K562 (cell line): ENCODE measurements around the gene HAP1. TPM values are rescaled to one million over a fixed set of nuclear protein-coding genes. Genes with fewer than 3 reads are reported as not detected.

Source experiments
- ATAC-seq: fragments of 200-7000 bp; cut with Tn5 transposase; 3 replicates; pipeline ENCODE4 v1.9.1; 2020; ENCODE audit warnings: moderate library complexity
- BruUV-seq: library from RNA; stranded (reverse); fragments of 400-500 nt; replicated peaks from 2 replicates; lab custom pipeline; 2021; lab: Mats Ljungman, UMichigan
- CTCF ChIA-PET: fragments of 300-600 bp; formaldehyde crosslinking; extraction: SDS; loops from one replicate; lab custom pipeline; 2021; ENCODE audit warnings: low intra/inter-chr PET ratio; lab: Yijun Ruan, JAX
- POLR2A ChIA-PET: fragments of 300-600, 350-650 bp; sonication (Branson Sonifier 250); formaldehyde crosslinking; extraction: SDS; loops from one replicate; lab custom pipeline; 2021; ENCODE audit warnings: antibody characterized with exemption, inconsistent platforms; lab: Yijun Ruan, JAX
- DNase-seq, 4 experiments: peaks; one replicate each; pipeline versions ENCODE4 v3.0.0 to v3.0.0-alpha.2; 2011 to 2018; ENCODE audit warnings: low spot score in 3 of 4, mixed read lengths in 3 of 4; ENCODE audit errors: extremely low read depth in 1 of 4
- FAIRE-seq: peaks from 2 replicates; lab custom pipeline; 2011; peaks lifted over from hg19 to GRCh38; lab: Jason Lieb, UNC
- H2AFZ ChIP-seq: 2 replicates; pipeline ENCODE4 v1.6.0; 2011; ENCODE audit warnings: low read depth, low read length, control low read depth, inconsistent platforms
- H3K27ac ChIP-seq: fragments of 200-600 bp; 3 replicates; pipeline ENCODE4 v1.8.0; 2011; ENCODE audit warnings: low read depth, mild to moderate bottlenecking, control low read depth, inconsistent platforms, low read length, moderate library complexity, mixed read lengths; ENCODE audit errors: extremely low read depth
- H3K27me3 ChIP-seq, 2 experiments: fragments of 300-600 bp in 1 of 2; 2 replicates in 1 of 2; 3 replicates in 1 of 2; pipeline versions ENCODE4 v1.6.0 to v1.8.0; 2011; ENCODE audit warnings: inconsistent platforms in 2 of 2, low read length in 2 of 2, mild to moderate bottlenecking in 1 of 2, mixed read lengths in 1 of 2, moderate library complexity in 1 of 2; ENCODE audit not compliant: control insufficient read depth in 2 of 2, insufficient read depth in 2 of 2
- H3K36me3 ChIP-seq: fragments of 300-600 bp; 3 replicates; pipeline ENCODE4 v1.8.0; 2011; ENCODE audit warnings: mild to moderate bottlenecking, low read length, inconsistent platforms; ENCODE audit not compliant: control insufficient read depth, insufficient read depth
- H3K4me1 ChIP-seq, 2 experiments: fragments of 200-600 bp in 1 of 2; replicated peaks in 1 of 2; 2 replicates in 1 of 2; 3 replicates in 1 of 2; pipeline versions ENCODE4 v1.5.1 to v1.8.0; 2011; ENCODE audit warnings: inconsistent platforms in 2 of 2, low read length in 2 of 2, mild to moderate bottlenecking in 1 of 2, mixed read lengths in 1 of 2, moderate library complexity in 1 of 2; ENCODE audit not compliant: control insufficient read depth in 2 of 2, insufficient read depth in 2 of 2
- H3K4me2 ChIP-seq: 2 replicates; pipeline ENCODE4 v1.6.1; 2011; ENCODE audit warnings: low read length, control low read depth, inconsistent platforms, mixed read lengths; ENCODE audit not compliant: insufficient read depth
- H3K4me3 ChIP-seq: fragments of 200-600 bp; sonication (generic), shearing (Covaris generic); 2 replicates; pipeline ENCODE4 v1.5.1; 2016; ENCODE audit warnings: control low read depth, inconsistent platforms
- H3K79me2 ChIP-seq: fragments of 200-600 bp; 3 replicates; pipeline ENCODE4 v1.8.0; 2011; ENCODE audit warnings: low read length, inconsistent platforms; ENCODE audit not compliant: control insufficient read depth, insufficient read depth
- H3K9ac ChIP-seq, 2 experiments: 2 replicates each; pipeline versions ENCODE4 v1.6.0 to v1.6.1; 2011; ENCODE audit warnings: low read depth in 2 of 2, low read length in 2 of 2, control low read depth in 1 of 2, inconsistent platforms in 1 of 2, mild to moderate bottlenecking in 1 of 2, mixed read lengths in 1 of 2; ENCODE audit not compliant: insufficient read depth in 1 of 2
- H3K9me1 ChIP-seq: one replicate; pipeline ENCODE4 v1.6.0; 2011; ENCODE audit warnings: inconsistent platforms, mild to moderate bottlenecking, low read length, moderate library complexity; ENCODE audit not compliant: control insufficient read depth, insufficient read depth
- H3K9me3 ChIP-seq: replicated peaks from 2 replicates; pipeline ENCODE4 v1.5.1; 2011; ENCODE audit warnings: low read depth, low read length, inconsistent platforms; ENCODE audit not compliant: control insufficient read depth, insufficient read depth
- H4K20me1 ChIP-seq: replicated peaks from 2 replicates; pipeline ENCODE4 v1.6.1; 2011; ENCODE audit warnings: low read length, inconsistent platforms, mixed read lengths; ENCODE audit not compliant: control insufficient read depth, insufficient read depth
- BHLHE40 ChIP-seq: IDR thresholded peaks from 2 replicates; pipeline ENCODE4 v1.6.1; 2011; ENCODE audit warnings: low read length, improper control_type of control experiment
- BMI1 ChIP-seq: fragments of 150-350 bp; IDR thresholded peaks from 2 replicates; pipeline ENCODE4 v1.6.1; 2014; ENCODE audit warnings: low read length
- CREB1 ChIP-seq, 2 experiments: sonication (generic) in 1 of 2; formaldehyde crosslinking in 1 of 2; IDR thresholded peaks; 2 replicates each; pipeline versions ENCODE4 v1.6.1 to v1.8.0; 2012 to 2022; ENCODE audit warnings: inconsistent platforms in 1 of 2, mild to moderate bottlenecking in 1 of 2, missing genetic modification reagents in 1 of 2, moderate library complexity in 1 of 2
- CTCF ChIP-seq, 3 experiments: IDR thresholded peaks in 2 of 3; conservative IDR thresholded peaks in 1 of 3; 2 replicates each; pipeline ENCODE4 v1.5.1; 2011 to 2012; ENCODE audit warnings: low read length in 3 of 3, mild to moderate bottlenecking in 3 of 3, control low read depth in 2 of 3, improper control_type of control experiment in 1 of 3, inconsistent platforms in 1 of 3, low read depth in 1 of 3, mixed read lengths in 1 of 3, moderate library complexity in 1 of 3; ENCODE audit not compliant: insufficient read depth in 2 of 3
- ETV6 ChIP-seq, 3 experiments: fragments of 150-350 bp in 1 of 3; sonication (generic) in 1 of 3; formaldehyde crosslinking in 1 of 3; IDR thresholded peaks; 2 replicates each; pipeline versions ENCODE4 v1.6.1 to v1.8.0; 2014 to 2022; ENCODE audit warnings: borderline replicate concordance in 2 of 3, low read depth in 2 of 3, antibody characterized with exemption in 1 of 3, low read length in 1 of 3, mild to moderate bottlenecking in 1 of 3, missing genetic modification reagents in 1 of 3
- POLR2A ChIP-seq: fragments of 450-650 bp; conservative IDR thresholded peaks from 2 replicates; pipeline ENCODE4 v1.6.1; 2016
- SLC30A9 ChIP-seq: fragments of 250-450 bp; sonication (Bioruptor Pico); IDR thresholded peaks from 2 replicates; pipeline ENCODE4 v1.8.0; 2022; ENCODE audit warnings: mild to moderate bottlenecking, moderate library complexity
- ZEB2 ChIP-seq: fragments of 450-650 bp; IDR thresholded peaks from 2 replicates; pipeline ENCODE4 v1.6.1; 2016
- ZNF140 ChIP-seq: fragments of 250-450 bp; sonication (Bioruptor Pico); IDR thresholded peaks from 2 replicates; pipeline ENCODE4 v1.8.0; 2021; ENCODE audit warnings: moderate library complexity, mild to moderate bottlenecking, inconsistent platforms
- WGBS: fragments of 100-300 bp; shearing (Covaris generic); methylation state at CpG from one replicate; pipeline ENCODE4 v1.1.6; 2016; ENCODE audit warnings: low coverage, mixed read lengths; ENCODE audit not compliant: insufficient coverage; ENCODE audit errors: missing lambda C conversion rate; 5-methylcytosine and 5-hydroxymethylcytosine counted together
- in situ Hi-C: fragments of 300-500 bp; cut with MboI; formaldehyde crosslinking; loops from 4 replicates; pipeline ENCODE4 v1.15.0; 2018; ENCODE audit warnings: inconsistent platforms, mixed read lengths
- intact Hi-C: fragments of 100-400 bp; cut with micrococcal nuclease; formaldehyde crosslinking; loops from 2 replicates; pipeline ENCODE4 v1.14.2; 2022
- polyA plus RNA-seq, 8 experiments: library from polyadenylated mRNA; depleted of rRNA in 4 of 8; stranded (reverse) in 5 of 8; unstranded in 3 of 8; fragments of >200 nt; fragmentation: Nextera tagmentation in 2 of 8; fragmentation: Illumina TruSeq in 1 of 8; extraction: Ambion mirVana in 2 of 8; extraction: Trizol in 1 of 8; gene quantifications; 2 replicates each; pipeline versions ENCODE4 v1.2.1 to v1.2.3, GENCODE V29; 2011 to 2014; ENCODE audit warnings: inconsistent platforms in 1 of 8, missing spikeins in 1 of 8
- total RNA-seq, 7 experiments: library from RNA; depleted of rRNA in 6 of 7; stranded (reverse); fragments of >200 nt in 6 of 7; fragmentation: Illumina TruSeq in 2 of 7; extraction: Trizol in 2 of 7; gene quantifications; 2 replicates each; pipeline versions ENCODE4 v1.2.1 to v1.2.3, GENCODE V29; 2011 to 2021; ENCODE audit warnings: low replicate concordance in 1 of 7
- TF ChIP-seq, protein P1 (sequence below): sonication (generic); formaldehyde crosslinking; IDR thresholded peaks from 2 replicates; pipeline ENCODE4 v1.8.1; 2023; ENCODE audit warnings: mild to moderate bottlenecking, missing genetic modification reagents
- TF ChIP-seq, protein P2 (sequence below): fragments of 450-650 bp; formaldehyde crosslinking; IDR thresholded peaks from 2 replicates; pipeline ENCODE4 v1.4.0; 2020; ENCODE audit warnings: mild to moderate bottlenecking, mixed read lengths

The HAP1 gene
- total and polyA plus RNA-seq, 9 of the 15 experiments (the other 6 are each of a cell fraction or from before 2014, with no cell fraction given): under 0.01 to 0.09 (median 0.04) TPM; not detected in 6

DNA sequence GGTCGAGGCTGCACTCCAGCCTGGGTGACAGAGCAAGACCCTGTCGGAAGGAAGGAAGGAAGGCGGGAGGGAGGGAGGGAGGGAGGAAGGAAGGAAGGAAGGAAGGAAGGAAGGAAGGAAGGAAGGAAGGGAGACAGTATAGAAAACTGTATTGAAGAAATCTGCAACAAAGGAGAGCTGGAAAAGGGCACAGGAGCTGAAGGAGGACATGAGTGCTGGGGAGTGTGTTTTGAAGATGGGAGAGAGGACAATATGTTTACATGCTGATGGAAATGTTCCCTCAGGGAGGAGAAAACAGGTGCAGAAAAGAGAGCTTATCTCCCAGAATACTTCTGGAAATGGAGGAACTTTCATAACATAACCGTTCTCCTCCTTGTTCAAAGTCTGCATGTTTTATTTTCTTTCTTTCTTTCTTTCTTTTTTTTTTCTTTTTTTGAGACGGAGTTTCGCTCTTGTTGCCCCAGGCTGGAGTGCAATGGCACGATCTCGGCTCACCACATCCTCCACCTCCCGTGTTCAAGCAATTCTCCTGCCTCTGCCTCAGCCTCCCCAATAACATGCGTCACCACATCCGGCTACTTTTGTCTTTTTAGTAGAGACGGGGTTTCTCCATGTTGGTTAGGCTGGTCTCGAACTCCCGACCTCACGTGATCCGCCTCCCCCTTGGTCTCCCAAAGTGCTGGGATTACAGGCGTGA, 2.7 kb upstream of the HAP1 start:
- no peak for DNase-seq
- Histone ChIP-seq H3K27ac (no peak overlapping the region), H4K20me1 (no peaks in the 10 kb centered on the region; the same call in 1 of the 2 replicates), H3K9me1 (no peaks in the 10 kb centered on the region), H3K9ac (peak overlapping the region in 1 of 2 experiments; percentile 74; a peak in 2 of 4 replicates), H3K4me2 (0 out of 2 replicates have a peak overlapping the region, but pooled peaks have one; percentile 11), H3K4me3 (no peak overlapping the region), H3K27me3 (peaks cover 31 to 37% of the 10 kb centered on the region in 2 experiments), H2AFZ (no peak overlapping the region), H3K36me3 (no peaks in the 10 kb centered on the region), H3K9me3 (no peaks in the 10 kb centered on the region), H3K79me2 (no peaks in the 10 kb centered on the region), H3K4me1 (peaks cover 4 to 25% of the 10 kb centered on the region in 2 experiments; a peak in 4 of 5 replicates)
- TF ChIP-seq CREB1 (IDR thresholded peaks at IDR 0.05): no peak
- no peak for TF ChIP-seq CREB1 (CRISPR knock-in tag; IDR thresholded peaks at IDR 0.05)
- TF ChIP-seq, protein P1, sequence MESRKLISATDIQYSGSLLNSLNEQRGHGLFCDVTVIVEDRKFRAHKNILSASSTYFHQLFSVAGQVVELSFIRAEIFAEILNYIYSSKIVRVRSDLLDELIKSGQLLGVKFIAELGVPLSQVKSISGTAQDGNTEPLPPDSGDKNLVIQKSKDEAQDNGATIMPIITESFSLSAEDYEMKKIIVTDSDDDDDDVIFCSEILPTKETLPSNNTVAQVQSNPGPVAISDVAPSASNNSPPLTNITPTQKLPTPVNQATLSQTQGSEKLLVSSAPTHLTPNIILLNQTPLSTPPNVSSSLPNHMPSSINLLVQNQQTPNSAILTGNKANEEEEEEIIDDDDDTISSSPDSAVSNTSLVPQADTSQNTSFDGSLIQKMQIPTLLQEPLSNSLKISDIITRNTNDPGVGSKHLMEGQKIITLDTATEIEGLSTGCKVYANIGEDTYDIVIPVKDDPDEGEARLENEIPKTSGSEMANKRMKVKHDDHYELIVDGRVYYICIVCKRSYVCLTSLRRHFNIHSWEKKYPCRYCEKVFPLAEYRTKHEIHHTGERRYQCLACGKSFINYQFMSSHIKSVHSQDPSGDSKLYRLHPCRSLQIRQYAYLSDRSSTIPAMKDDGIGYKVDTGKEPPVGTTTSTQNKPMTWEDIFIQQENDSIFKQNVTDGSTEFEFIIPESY: no peak
- no peak for TF ChIP-seq SLC30A9 (CRISPR knock-in tag)
- TF ChIP-seq BHLHE40: 0 out of 2 replicates have a peak, but pooled peaks have one; percentile 19
- no peak for TF ChIP-seq ZEB2
- no peak for TF ChIP-seq POLR2A
- TF ChIP-seq, protein P2, sequence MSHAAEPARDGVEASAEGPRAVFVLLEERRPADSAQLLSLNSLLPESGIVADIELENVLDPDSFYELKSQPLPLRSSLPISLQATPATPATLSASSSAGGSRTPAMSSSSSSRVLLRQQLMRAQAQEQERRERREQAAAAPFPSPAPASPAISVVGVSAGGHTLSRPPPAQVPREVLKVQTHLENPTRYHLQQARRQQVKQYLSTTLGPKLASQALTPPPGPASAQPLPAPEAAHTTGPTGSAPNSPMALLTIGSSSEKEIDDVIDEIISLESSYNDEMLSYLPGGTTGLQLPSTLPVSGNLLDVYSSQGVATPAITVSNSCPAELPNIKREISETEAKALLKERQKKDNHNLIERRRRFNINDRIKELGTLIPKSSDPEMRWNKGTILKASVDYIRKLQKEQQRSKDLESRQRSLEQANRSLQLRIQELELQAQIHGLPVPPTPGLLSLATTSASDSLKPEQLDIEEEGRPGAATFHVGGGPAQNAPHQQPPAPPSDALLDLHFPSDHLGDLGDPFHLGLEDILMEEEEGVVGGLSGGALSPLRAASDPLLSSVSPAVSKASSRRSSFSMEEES: peak; percentile 48
- TF ChIP-seq CTCF (IDR thresholded peaks at IDR 0.05 in 2 of 3, conservative IDR thresholded peaks at IDR 0.05 in 1 of 3; ENCODE audit: insufficient read depth in 2 of 3, low read depth in 1 of 3, low read length in 3 of 3): no peak
- TF ChIP-seq BMI1: no peak
- TF ChIP-seq ZNF140 (CRISPR knock-in tag): no peak
- TF ChIP-seq ETV6 (IDR thresholded peaks at IDR 0.05; ENCODE audit: borderline replicate concordance in 1 of 2, low read depth in 2 of 2, low read length in 1 of 2): no peak
- TF ChIP-seq ETV6 (CRISPR knock-in tag; IDR thresholded peaks at IDR 0.05; ENCODE audit: borderline replicate concordance): no peak
- ChIA-PET POLR2A (interaction anchor here (0.5 to 1.9 kb wide), 8 partner anchors 9 to 110 kb away, joined by 3 to 10 read pairs (median 4); partner anchors contain the start of genes EIF1 and JUP), CTCF (interaction anchor here (1.2 to 3.3 kb wide), 4 partner anchors 64 to 222 kb away, joined by 4 to 48 read pairs (median 18); no protein-coding TSS in a partner anchor)
- 2% methylated on average over 14 of the region's 17 CpGs for WGBS
- ATAC-seq: no peak
- intact Hi-C loops: loop anchor here (5.0 kb wide), 1 partner anchor 150 kb away; no protein-coding TSS in a partner anchor
- in situ Hi-C loops: loop anchor here (5.0 to 25.0 kb wide), 4 partner anchors 65 to 375 kb away; partner anchors contain the start of genes DHX58, HSPB9 and KAT2A
- FAIRE-seq: no peak
- BruUV-seq: no TSS peak
